K562 (cell line): ENCODE measurements around the gene NKX2-1. TPM values are rescaled to one million over a fixed set of nuclear protein-coding genes. Genes with fewer than 3 reads are reported as not detected.

Experiments used
- ATAC-seq: fragments of 200-7000 bp; cut with Tn5 transposase; 3 replicates; pipeline ENCODE4 v1.9.1; 2020; ENCODE audit warnings: moderate library complexity
- BruUV-seq: library from RNA; stranded (reverse); fragments of 400-500 nt; replicated peaks from 2 replicates; lab custom pipeline; 2021; lab: Mats Ljungman, UMichigan
- CTCF ChIA-PET: fragments of 300-600 bp; formaldehyde crosslinking; extraction: SDS; loops from one replicate; lab custom pipeline; 2021; ENCODE audit warnings: low intra/inter-chr PET ratio; lab: Yijun Ruan, JAX
- POLR2A ChIA-PET: fragments of 300-600, 350-650 bp; sonication (Branson Sonifier 250); formaldehyde crosslinking; extraction: SDS; loops from one replicate; lab custom pipeline; 2021; ENCODE audit warnings: antibody characterized with exemption, inconsistent platforms; lab: Yijun Ruan, JAX
- DNase-seq, 4 experiments: peaks; one replicate each; pipeline versions ENCODE4 v3.0.0 to v3.0.0-alpha.2; 2011 to 2018; ENCODE audit warnings: low spot score in 3 of 4, mixed read lengths in 3 of 4; ENCODE audit errors: extremely low read depth in 1 of 4
- FAIRE-seq: peaks from 2 replicates; lab custom pipeline; 2011; peaks lifted over from hg19 to GRCh38; lab: Jason Lieb, UNC
- H2AFZ ChIP-seq: 2 replicates; pipeline ENCODE4 v1.6.0; 2011; ENCODE audit warnings: low read depth, low read length, control low read depth, inconsistent platforms
- H3K27ac ChIP-seq: fragments of 200-600 bp; 3 replicates; pipeline ENCODE4 v1.8.0; 2011; ENCODE audit warnings: low read depth, mild to moderate bottlenecking, control low read depth, inconsistent platforms, low read length, moderate library complexity, mixed read lengths; ENCODE audit errors: extremely low read depth
- H3K27me3 ChIP-seq, 2 experiments: fragments of 300-600 bp in 1 of 2; 2 replicates in 1 of 2; 3 replicates in 1 of 2; pipeline versions ENCODE4 v1.6.0 to v1.8.0; 2011; ENCODE audit warnings: inconsistent platforms in 2 of 2, low read length in 2 of 2, mild to moderate bottlenecking in 1 of 2, mixed read lengths in 1 of 2, moderate library complexity in 1 of 2; ENCODE audit not compliant: control insufficient read depth in 2 of 2, insufficient read depth in 2 of 2
- H3K36me3 ChIP-seq: fragments of 300-600 bp; 3 replicates; pipeline ENCODE4 v1.8.0; 2011; ENCODE audit warnings: mild to moderate bottlenecking, low read length, inconsistent platforms; ENCODE audit not compliant: control insufficient read depth, insufficient read depth
- H3K4me1 ChIP-seq, 2 experiments: fragments of 200-600 bp in 1 of 2; replicated peaks in 1 of 2; 2 replicates in 1 of 2; 3 replicates in 1 of 2; pipeline versions ENCODE4 v1.5.1 to v1.8.0; 2011; ENCODE audit warnings: inconsistent platforms in 2 of 2, low read length in 2 of 2, mild to moderate bottlenecking in 1 of 2, mixed read lengths in 1 of 2, moderate library complexity in 1 of 2; ENCODE audit not compliant: control insufficient read depth in 2 of 2, insufficient read depth in 2 of 2
- H3K4me2 ChIP-seq: 2 replicates; pipeline ENCODE4 v1.6.1; 2011; ENCODE audit warnings: low read length, control low read depth, inconsistent platforms, mixed read lengths; ENCODE audit not compliant: insufficient read depth
- H3K4me3 ChIP-seq: fragments of 200-600 bp; sonication (generic), shearing (Covaris generic); 2 replicates; pipeline ENCODE4 v1.5.1; 2016; ENCODE audit warnings: control low read depth, inconsistent platforms
- H3K79me2 ChIP-seq: fragments of 200-600 bp; 3 replicates; pipeline ENCODE4 v1.8.0; 2011; ENCODE audit warnings: low read length, inconsistent platforms; ENCODE audit not compliant: control insufficient read depth, insufficient read depth
- H3K9ac ChIP-seq, 2 experiments: 2 replicates each; pipeline versions ENCODE4 v1.6.0 to v1.6.1; 2011; ENCODE audit warnings: low read depth in 2 of 2, low read length in 2 of 2, control low read depth in 1 of 2, inconsistent platforms in 1 of 2, mild to moderate bottlenecking in 1 of 2, mixed read lengths in 1 of 2; ENCODE audit not compliant: insufficient read depth in 1 of 2
- H3K9me1 ChIP-seq: one replicate; pipeline ENCODE4 v1.6.0; 2011; ENCODE audit warnings: inconsistent platforms, mild to moderate bottlenecking, low read length, moderate library complexity; ENCODE audit not compliant: control insufficient read depth, insufficient read depth
- H3K9me3 ChIP-seq: replicated peaks from 2 replicates; pipeline ENCODE4 v1.5.1; 2011; ENCODE audit warnings: low read depth, low read length, inconsistent platforms; ENCODE audit not compliant: control insufficient read depth, insufficient read depth
- H4K20me1 ChIP-seq: replicated peaks from 2 replicates; pipeline ENCODE4 v1.6.1; 2011; ENCODE audit warnings: low read length, inconsistent platforms, mixed read lengths; ENCODE audit not compliant: control insufficient read depth, insufficient read depth
- E4F1 ChIP-seq: fragments of 250-450 bp; sonication (Bioruptor Pico); IDR thresholded peaks from 2 replicates; pipeline ENCODE4 v1.5.0; 2021; ENCODE audit warnings: mild to moderate bottlenecking, borderline replicate concordance
- FOXJ3 ChIP-seq: sonication (generic); formaldehyde crosslinking; IDR thresholded peaks from 2 replicates; pipeline ENCODE4 v1.4.0; 2020; ENCODE audit warnings: mild to moderate bottlenecking, missing genetic modification reagents
- GTF2E2 ChIP-seq: fragments of 200-800 bp; sonication (Bioruptor generic); IDR thresholded peaks from 2 replicates; pipeline ENCODE4 v1.6.1; 2016; ENCODE audit warnings: missing genetic modification characterization, missing compliant biosample characterization
- HCFC1 ChIP-seq: IDR thresholded peaks from 2 replicates; pipeline ENCODE4 v1.6.1; 2012; ENCODE audit warnings: low read depth, low read length, improper control_type of control experiment
- NCOA2 ChIP-seq, 2 experiments: fragments of 450-650 bp; IDR thresholded peaks; 2 replicates each; pipeline ENCODE4 v1.6.1; 2018; ENCODE audit warnings: mild to moderate bottlenecking in 2 of 2, moderate library complexity in 1 of 2; ENCODE audit not compliant: partially characterized antibody in 2 of 2
- NCOR1 ChIP-seq: fragments of 450-650 bp; IDR thresholded peaks from 2 replicates; pipeline ENCODE4 v1.6.1; 2016; ENCODE audit warnings: mild to moderate bottlenecking, moderate library complexity
- RBM15 ChIP-seq: fragments of 200-400 bp; formaldehyde crosslinking; IDR thresholded peaks from 2 replicates; pipeline ENCODE4 v1.6.1; 2018; ENCODE audit warnings: mild to moderate bottlenecking, low read length, moderate library complexity; ENCODE audit not compliant: insufficient read depth
- RFX5 ChIP-seq: IDR thresholded peaks from 2 replicates; pipeline ENCODE4 v1.6.1; 2011; ENCODE audit warnings: low read depth, mild to moderate bottlenecking, improper control_type of control experiment, low read length
- ZNF280B ChIP-seq: fragments of 250-450 bp; sonication (Bioruptor Pico); IDR thresholded peaks from 2 replicates; pipeline ENCODE4 v1.5.1; 2021; ENCODE audit warnings: mild to moderate bottlenecking
- WGBS: fragments of 100-300 bp; shearing (Covaris generic); methylation state at CpG from one replicate; pipeline ENCODE4 v1.1.6; 2016; ENCODE audit warnings: low coverage, mixed read lengths; ENCODE audit not compliant: insufficient coverage; ENCODE audit errors: missing lambda C conversion rate; 5-methylcytosine and 5-hydroxymethylcytosine counted together
- in situ Hi-C: fragments of 300-500 bp; cut with MboI; formaldehyde crosslinking; loops from 4 replicates; pipeline ENCODE4 v1.15.0; 2018; ENCODE audit warnings: inconsistent platforms, mixed read lengths
- intact Hi-C: fragments of 100-400 bp; cut with micrococcal nuclease; formaldehyde crosslinking; loops from 2 replicates; pipeline ENCODE4 v1.14.2; 2022
- polyA plus RNA-seq, 8 experiments: library from polyadenylated mRNA; depleted of rRNA in 4 of 8; stranded (reverse) in 5 of 8; unstranded in 3 of 8; fragments of >200 nt; fragmentation: Nextera tagmentation in 2 of 8; fragmentation: Illumina TruSeq in 1 of 8; extraction: Ambion mirVana in 2 of 8; extraction: Trizol in 1 of 8; gene quantifications; 2 replicates each; pipeline versions ENCODE4 v1.2.1 to v1.2.3, GENCODE V29; 2011 to 2014; ENCODE audit warnings: inconsistent platforms in 1 of 8, missing spikeins in 1 of 8
- total RNA-seq, 7 experiments: library from RNA; depleted of rRNA in 6 of 7; stranded (reverse); fragments of >200 nt in 6 of 7; fragmentation: Illumina TruSeq in 2 of 7; extraction: Trizol in 2 of 7; gene quantifications; 2 replicates each; pipeline versions ENCODE4 v1.2.1 to v1.2.3, GENCODE V29; 2011 to 2021; ENCODE audit warnings: low replicate concordance in 1 of 7
- TF ChIP-seq, protein P1 (sequence below), 2 experiments: IDR thresholded peaks in 1 of 2; conservative IDR thresholded peaks in 1 of 2; 2 replicates each; pipeline ENCODE4 v1.6.1; 2016; ENCODE audit warnings: low read depth in 2 of 2, mild to moderate bottlenecking in 1 of 2, missing compliant biosample characterization in 1 of 2, missing genetic modification characterization in 1 of 2, moderate library complexity in 1 of 2
- TF ChIP-seq, protein P2 (sequence below): fragments of 250-450 bp; sonication (Bioruptor Pico); IDR thresholded peaks from 2 replicates; pipeline ENCODE4 v1.5.0; 2020; ENCODE audit warnings: mild to moderate bottlenecking

Gene NKX2-1
- total and polyA plus RNA-seq, 9 of the 15 experiments (the other 6 are each of a cell fraction or from before 2014, with no cell fraction given), result 0.11 TPM; not detected in 8

DNA sequence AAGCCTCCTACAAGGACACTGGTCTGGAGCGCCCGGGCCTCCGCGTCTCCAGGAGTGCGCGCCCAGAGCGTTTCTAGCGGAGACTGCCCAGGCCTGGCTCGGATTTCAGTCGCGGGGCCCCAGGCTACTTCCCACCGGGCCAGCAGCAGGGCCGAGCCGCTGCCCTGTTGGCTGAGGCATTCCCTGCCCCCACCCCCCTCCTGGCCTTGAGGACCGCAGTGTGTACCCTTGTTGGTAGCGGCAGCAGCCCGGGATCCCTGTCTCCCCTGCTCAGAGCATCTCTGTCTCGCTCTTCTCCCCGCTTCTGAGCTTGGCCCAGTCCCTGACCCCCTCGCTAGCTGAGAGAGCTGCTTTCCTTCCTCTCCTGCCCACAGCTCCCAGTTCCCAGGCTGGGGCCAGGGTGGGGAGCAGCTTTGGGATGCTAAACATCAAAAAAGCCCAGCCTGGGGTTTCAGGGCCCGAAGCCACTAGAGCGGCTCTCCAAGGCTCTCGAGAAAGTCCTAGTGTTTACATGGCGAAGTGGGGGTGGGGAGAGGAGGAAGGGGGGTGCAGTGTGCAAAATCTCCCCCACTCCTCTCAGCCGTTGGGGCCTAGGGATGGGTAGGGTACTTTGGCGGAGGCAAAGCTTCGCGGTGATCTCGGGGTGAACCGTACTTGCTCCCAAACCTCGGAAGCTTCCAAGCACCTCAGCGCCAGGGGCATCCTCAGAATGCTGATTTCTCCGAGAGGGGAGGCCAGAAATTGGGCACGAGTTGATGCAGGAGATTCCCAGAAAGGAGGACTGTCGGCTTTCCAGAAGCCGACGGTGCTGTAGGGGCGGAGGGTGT is 6.4 kb downstream of the NKX2-1 start (continued):
- TF ChIP-seq E4F1, result no peak
- TF ChIP-seq NCOA2 (IDR thresholded peaks at IDR 0.05; ENCODE audit: partially characterized antibody in 2 of 2), result no peak
- no peak for TF ChIP-seq HCFC1

DNA sequence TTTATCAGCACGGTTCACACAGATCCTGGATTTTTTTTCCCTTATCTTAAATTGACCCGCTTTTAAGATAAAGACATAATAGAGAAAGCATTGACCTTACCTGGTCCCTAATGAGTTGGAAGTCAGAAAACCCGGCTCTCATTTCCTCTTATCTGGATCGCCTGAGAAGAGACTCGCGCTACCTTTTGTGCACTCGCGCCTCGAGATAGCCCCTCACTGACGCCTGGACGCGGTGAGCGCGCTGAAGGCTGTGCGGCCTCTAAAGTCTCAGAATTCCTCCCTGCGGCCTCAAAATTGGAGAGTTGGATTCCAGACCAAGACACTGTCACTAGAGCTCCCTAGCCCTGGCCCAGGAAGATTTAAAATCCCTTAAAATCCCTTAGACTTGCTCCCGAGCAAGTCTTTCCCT is 7.0 kb downstream of the NKX2-1 start:
- no TSS peak for BruUV-seq
- DNase-seq (no peak), ATAC-seq (no peak), FAIRE-seq (no peak)
- Histone ChIP-seq H3K27ac (no peak overlapping the region), H3K27me3 (peaks cover 33 to 60% of the 10 kb centered on the region in 2 experiments), H2AFZ (no peak overlapping the region), H3K9me1 (no peaks in the 10 kb centered on the region), H3K79me2 (no peaks in the 10 kb centered on the region), H3K4me3 (no peak overlapping the region), H3K4me2 (no peak overlapping the region), H3K36me3 (no peaks in the 10 kb centered on the region), H4K20me1 (no peaks in the 10 kb centered on the region), H3K4me1 (no peaks in the 10 kb centered on the region; a peak in 2 of 5 replicates), H3K9me3 (no peaks in the 10 kb centered on the region), H3K9ac (no peak overlapping the region)
- ChIA-PET POLR2A (interaction anchor here (0.7 to 1.2 kb wide), 2 partner anchors 20 to 447 kb away, joined by 3 read pairs; no protein-coding TSS in a partner anchor), CTCF (no interaction called here)
- 15% methylated on average over 16 of the region's 17 CpGs for WGBS
- intact Hi-C loops (no loop called here), in situ Hi-C loops (no loop called here)
- TF ChIP-seq FOXJ3 (CRISPR knock-in tag), result no peak
- TF ChIP-seq RFX5, result no peak
- TF ChIP-seq, protein P1, sequence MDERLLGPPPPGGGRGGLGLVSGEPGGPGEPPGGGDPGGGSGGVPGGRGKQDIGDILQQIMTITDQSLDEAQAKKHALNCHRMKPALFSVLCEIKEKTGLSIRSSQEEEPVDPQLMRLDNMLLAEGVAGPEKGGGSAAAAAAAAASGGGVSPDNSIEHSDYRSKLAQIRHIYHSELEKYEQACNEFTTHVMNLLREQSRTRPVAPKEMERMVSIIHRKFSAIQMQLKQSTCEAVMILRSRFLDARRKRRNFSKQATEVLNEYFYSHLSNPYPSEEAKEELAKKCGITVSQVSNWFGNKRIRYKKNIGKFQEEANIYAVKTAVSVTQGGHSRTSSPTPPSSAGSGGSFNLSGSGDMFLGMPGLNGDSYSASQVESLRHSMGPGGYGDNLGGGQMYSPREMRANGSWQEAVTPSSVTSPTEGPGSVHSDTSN (CRISPR knock-in tag; IDR thresholded peaks at IDR 0.05; ENCODE audit: low read depth), result no peak
- TF ChIP-seq, protein P1 (tag; conservative IDR thresholded peaks at IDR 0.05; ENCODE audit: low read depth), result no peak
- TF ChIP-seq, protein P2, sequence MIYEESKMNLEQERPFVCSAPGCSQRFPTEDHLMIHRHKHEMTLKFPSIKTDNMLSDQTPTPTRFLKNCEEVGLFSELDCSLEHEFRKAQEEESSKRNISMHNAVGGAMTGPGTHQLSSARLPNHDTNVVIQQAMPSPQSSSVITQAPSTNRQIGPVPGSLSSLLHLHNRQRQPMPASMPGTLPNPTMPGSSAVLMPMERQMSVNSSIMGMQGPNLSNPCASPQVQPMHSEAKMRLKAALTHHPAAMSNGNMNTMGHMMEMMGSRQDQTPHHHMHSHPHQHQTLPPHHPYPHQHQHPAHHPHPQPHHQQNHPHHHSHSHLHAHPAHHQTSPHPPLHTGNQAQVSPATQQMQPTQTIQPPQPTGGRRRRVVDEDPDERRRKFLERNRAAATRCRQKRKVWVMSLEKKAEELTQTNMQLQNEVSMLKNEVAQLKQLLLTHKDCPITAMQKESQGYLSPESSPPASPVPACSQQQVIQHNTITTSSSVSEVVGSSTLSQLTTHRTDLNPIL (CRISPR knock-in tag), result no peak
- TF ChIP-seq ZNF280B, result no peak
- no peak for TF ChIP-seq GTF2E2 (tag)
- no peak for TF ChIP-seq RBM15
- TF ChIP-seq NCOR1, result no peak
